Stimulated activated CD8-positive, alpha-beta memory T cell treated with anti-CD3 and anti-CD28 coated beads, Interleukin-4, amount 100 ng/mL, for 1 hour (primary cell): Measurements from ENCODE around the gene CNIH1.
"Not testable (repeated sequence)": the region's sequence is repeated elsewhere in the genome, so short reads cannot be mapped to it uniquely, and the experiment has no call there.

Source experiments
- DNase-seq, 2 donors: peaks; one replicate each; pipeline ENCODE4 v3.0.0-alpha.2; 2020; ENCODE audit warnings: low read depth in 2 of 2, low spot score in 1 of 2

The CNIH1 gene

GRCh38 chr14:54385556-54385955 is 55.6 kb downstream of the CNIH1 start:
- DNase-seq: no peak

- no peak for DNase-seq
Measured at GRCh38 chr14:54383835-54384234, 57.3 kb downstream of the CNIH1 start.

- DNase-seq: no peak
Measured at GRCh38 chr14:54381821-54382220, 59.4 kb downstream of the CNIH1 start.

GRCh38 chr14:54380558-54380957 is 60.6 kb downstream of the CNIH1 start:
- DNase-seq: not testable (repeated sequence)

- DNase-seq: not testable (repeated sequence)
Measured at GRCh38 chr14:54378893-54379292, 62.3 kb downstream of the CNIH1 start.

- no peak for DNase-seq
Measured at GRCh38 chr14:54377501-54377900, 63.7 kb downstream of the CNIH1 start.

GRCh38 chr14:54374117-54374884 is 66.9 kb downstream of the CNIH1 start:
- DNase-seq: no peak
